Suprapubic skin (tissue), 4 donors: Measurements from ENCODE around the gene PRKAG2.

Source experiments
- EP300 ChIP-seq: sonication (generic); formaldehyde crosslinking; IDR thresholded peaks from one replicate; pipeline ENCODE4 v1.6.1; 2017; ENCODE audit warnings: antibody characterized with exemption
- POLR2A ChIP-seq, 2 donors: fragments of 450-650 bp; IDR thresholded peaks; one replicate each; pipeline ENCODE4 v1.6.1; 2017; ENCODE audit warnings: antibody characterized with exemption in 2 of 2, mild to moderate bottlenecking in 2 of 2, moderate library complexity in 2 of 2
- POLR2AphosphoS5 ChIP-seq, 3 donors: sonication (generic); formaldehyde crosslinking; IDR thresholded peaks; one replicate each; pipeline ENCODE4 v1.6.1; 2017; ENCODE audit warnings: antibody characterized with exemption in 3 of 3
- TF ChIP-seq, protein P1 (sequence below), 2 donors: fragments of 200-600 bp in 1 of 2; fragments of 450-650 bp in 1 of 2; sonication (generic) in 1 of 2; IDR thresholded peaks; one replicate each; pipeline ENCODE4 v1.5.1; 2016 to 2019; ENCODE audit warnings: antibody characterized with exemption in 2 of 2, mild to moderate bottlenecking in 1 of 2, moderate library complexity in 1 of 2

- no peak for TF ChIP-seq POLR2A (IDR thresholded peaks at IDR 0.05)
- TF ChIP-seq, protein P1, sequence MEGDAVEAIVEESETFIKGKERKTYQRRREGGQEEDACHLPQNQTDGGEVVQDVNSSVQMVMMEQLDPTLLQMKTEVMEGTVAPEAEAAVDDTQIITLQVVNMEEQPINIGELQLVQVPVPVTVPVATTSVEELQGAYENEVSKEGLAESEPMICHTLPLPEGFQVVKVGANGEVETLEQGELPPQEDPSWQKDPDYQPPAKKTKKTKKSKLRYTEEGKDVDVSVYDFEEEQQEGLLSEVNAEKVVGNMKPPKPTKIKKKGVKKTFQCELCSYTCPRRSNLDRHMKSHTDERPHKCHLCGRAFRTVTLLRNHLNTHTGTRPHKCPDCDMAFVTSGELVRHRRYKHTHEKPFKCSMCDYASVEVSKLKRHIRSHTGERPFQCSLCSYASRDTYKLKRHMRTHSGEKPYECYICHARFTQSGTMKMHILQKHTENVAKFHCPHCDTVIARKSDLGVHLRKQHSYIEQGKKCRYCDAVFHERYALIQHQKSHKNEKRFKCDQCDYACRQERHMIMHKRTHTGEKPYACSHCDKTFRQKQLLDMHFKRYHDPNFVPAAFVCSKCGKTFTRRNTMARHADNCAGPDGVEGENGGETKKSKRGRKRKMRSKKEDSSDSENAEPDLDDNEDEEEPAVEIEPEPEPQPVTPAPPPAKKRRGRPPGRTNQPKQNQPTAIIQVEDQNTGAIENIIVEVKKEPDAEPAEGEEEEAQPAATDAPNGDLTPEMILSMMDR (IDR thresholded peaks at IDR 0.05) = no peak
- no peak for TF ChIP-seq POLR2AphosphoS5 (IDR thresholded peaks at IDR 0.05)
- TF ChIP-seq EP300 = no peak
Measured at GRCh38 chr7:151869109-151869428, 7.8 kb downstream of the PRKAG2 start.
